ENCODE results near the gene PPP2R5E. TPM values are rescaled to one million over a fixed set of nuclear protein-coding genes. Genes with fewer than 3 reads are reported as not detected.
A peak's percentile ranks its signal among the peaks of the same experiment; 100 is the strongest.

The PPP2R5E gene
- total RNA-seq, 4 donors from 2014 or later, result 10.5 to 45.2 (median 27.8) TPM

DNA sequence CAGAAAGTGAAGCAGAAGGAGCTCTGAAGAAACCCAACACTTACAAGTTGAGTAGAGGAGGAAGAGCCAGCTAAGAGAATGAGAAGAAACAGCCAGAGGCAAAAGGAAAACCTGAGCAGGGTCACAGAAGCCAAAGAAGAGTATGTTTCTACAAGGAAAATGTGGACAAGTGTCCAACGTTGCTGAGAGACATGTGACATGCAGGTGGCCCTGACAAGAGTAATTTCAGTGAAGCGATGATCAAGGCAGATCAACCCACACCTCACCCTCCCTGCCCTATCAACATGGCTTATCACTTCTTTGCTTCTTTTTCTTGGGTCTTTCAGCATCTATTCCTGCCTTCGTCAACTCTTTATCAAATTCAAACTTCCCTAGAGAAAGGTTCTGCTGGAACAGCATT lies 68.3 kb downstream of the PPP2R5E start:
- no peak overlapping the region for H3K27ac ChIP-seq
- TF ChIP-seq POLR2AphosphoS5 (IDR thresholded peaks at IDR 0.05), result no peak
- TF ChIP-seq, protein P1, sequence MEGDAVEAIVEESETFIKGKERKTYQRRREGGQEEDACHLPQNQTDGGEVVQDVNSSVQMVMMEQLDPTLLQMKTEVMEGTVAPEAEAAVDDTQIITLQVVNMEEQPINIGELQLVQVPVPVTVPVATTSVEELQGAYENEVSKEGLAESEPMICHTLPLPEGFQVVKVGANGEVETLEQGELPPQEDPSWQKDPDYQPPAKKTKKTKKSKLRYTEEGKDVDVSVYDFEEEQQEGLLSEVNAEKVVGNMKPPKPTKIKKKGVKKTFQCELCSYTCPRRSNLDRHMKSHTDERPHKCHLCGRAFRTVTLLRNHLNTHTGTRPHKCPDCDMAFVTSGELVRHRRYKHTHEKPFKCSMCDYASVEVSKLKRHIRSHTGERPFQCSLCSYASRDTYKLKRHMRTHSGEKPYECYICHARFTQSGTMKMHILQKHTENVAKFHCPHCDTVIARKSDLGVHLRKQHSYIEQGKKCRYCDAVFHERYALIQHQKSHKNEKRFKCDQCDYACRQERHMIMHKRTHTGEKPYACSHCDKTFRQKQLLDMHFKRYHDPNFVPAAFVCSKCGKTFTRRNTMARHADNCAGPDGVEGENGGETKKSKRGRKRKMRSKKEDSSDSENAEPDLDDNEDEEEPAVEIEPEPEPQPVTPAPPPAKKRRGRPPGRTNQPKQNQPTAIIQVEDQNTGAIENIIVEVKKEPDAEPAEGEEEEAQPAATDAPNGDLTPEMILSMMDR (IDR thresholded peaks at IDR 0.05), result no peak
- TF ChIP-seq POLR2A (IDR thresholded peaks at IDR 0.05), result no peak
- TF ChIP-seq EP300 (IDR thresholded peaks at IDR 0.05; ENCODE audit: low read depth), result no peak
- no peak overlapping the region for H3K4me3 ChIP-seq
- DNase-seq, result no peak
- no peaks in the 10 kb centered on the region for H3K9me3 ChIP-seq
- intact Hi-C loops (cut with DNase I; ENCODE audit: low total_unique reads), result no loop called here
- H3K27me3 ChIP-seq, result no peaks in the 10 kb centered on the region
- WGBS, 2 donors (ENCODE audit: low coverage in 1 of 2), result 89 to 96% methylated on average over 3 of the region's 3 CpGs
- peaks cover 12 to 81% (median 32%) of the 10 kb centered on the region in 4 donors for H3K4me1 ChIP-seq
- H3K36me3 ChIP-seq, result no peaks in the 10 kb centered on the region
- in situ Hi-C loops (cut with MboI; ENCODE audit: low pct_ligation_motif_present in 1 of 4, low pct_unique_long_range_greater_than_20kb in 1 of 4, low sequenced_read_pairs in 3 of 4), result no loop called here

DNA sequence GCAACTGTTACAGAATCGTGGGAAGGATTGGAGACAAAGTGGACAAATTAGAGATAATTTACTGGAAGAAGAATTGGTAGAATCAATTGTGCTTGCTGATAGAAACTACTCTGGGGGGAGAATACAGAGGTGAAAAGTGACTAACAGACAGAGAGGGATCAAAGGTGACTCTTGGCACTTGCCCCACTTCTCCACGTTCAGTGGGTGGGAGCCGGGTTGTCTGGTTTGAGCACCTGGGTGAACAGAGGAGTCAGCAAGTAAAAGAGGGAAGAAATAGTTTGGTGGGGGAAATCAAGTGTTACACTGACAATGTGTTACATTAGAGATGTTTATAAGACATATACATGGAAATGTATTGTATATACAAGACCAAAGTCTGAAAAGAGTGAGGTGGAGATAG lies 69.1 kb downstream of the PPP2R5E start:
- intact Hi-C loops (cut with DNase I; ENCODE audit: low total_unique reads) (no loop called here), in situ Hi-C loops (cut with MboI; ENCODE audit: low pct_ligation_motif_present in 1 of 4, low pct_unique_long_range_greater_than_20kb in 1 of 4, low sequenced_read_pairs in 3 of 4) (no loop called here)
- 78 to 81% methylated on average over 3 of the region's 3 CpGs for WGBS, 2 donors (ENCODE audit: low coverage in 1 of 2)
- no peaks in the 10 kb centered on the region for H3K36me3 ChIP-seq
- DNase-seq, result no peak
- no peak overlapping the region for H3K4me3 ChIP-seq
- H3K9me3 ChIP-seq, result no peaks in the 10 kb centered on the region
- no peak overlapping the region for H3K27ac ChIP-seq
- TF ChIP-seq POLR2AphosphoS5 (IDR thresholded peaks at IDR 0.05), result no peak
- TF ChIP-seq EP300 (IDR thresholded peaks at IDR 0.05; ENCODE audit: low read depth), result no peak
- TF ChIP-seq, protein P1 (IDR thresholded peaks at IDR 0.05), result no peak
- no peak for TF ChIP-seq POLR2A (IDR thresholded peaks at IDR 0.05)
- H3K4me1 ChIP-seq, result peaks cover 12 to 79% (median 31%) of the 10 kb centered on the region in 4 donors
- H3K27me3 ChIP-seq, result no peaks in the 10 kb centered on the region

DNA sequence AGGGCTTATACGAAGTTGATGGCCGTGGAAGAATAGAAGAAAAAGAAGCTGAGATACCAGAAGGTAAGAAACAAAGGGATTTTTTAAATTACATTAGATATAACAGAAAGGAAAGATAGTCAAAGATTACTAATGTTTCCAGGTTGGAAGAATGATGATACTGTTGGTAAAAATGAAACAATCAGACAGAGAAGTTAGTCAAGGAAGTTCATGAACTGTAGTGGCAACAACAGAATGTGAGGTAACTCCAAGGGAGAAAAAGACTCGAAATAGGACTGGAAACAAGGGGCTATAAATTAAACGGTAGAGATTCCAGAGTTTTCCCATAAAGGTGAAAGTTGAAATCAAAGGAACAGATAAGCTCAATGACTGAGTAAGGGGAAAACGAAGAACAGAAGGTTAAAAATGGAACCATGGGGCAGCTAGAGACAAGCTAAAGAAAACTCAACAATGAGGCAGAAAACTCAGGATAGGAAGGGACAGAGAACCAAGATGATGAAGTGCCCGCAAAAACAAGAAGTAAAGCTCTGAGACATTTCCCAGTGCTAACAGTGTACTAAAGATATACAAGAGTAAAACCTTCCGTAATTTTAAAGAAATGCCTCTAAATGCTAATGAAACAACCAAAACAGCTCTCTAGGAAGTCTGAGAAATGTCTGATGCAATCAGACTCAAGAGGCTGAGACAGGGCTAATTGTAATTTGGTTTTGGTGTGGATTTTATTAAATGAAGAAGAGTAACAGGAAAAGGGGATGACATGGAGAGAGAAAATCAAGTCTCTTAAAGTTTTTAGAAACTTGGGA lies 70.0 kb downstream of the PPP2R5E start:
- Histone ChIP-seq H3K9me3 (no peaks in the 10 kb centered on the region), H3K4me3 (no peak overlapping the region), H3K4me1 (peaks cover 13 to 79% (median 28%) of the 10 kb centered on the region in 4 donors), H3K36me3 (no peaks in the 10 kb centered on the region), H3K27ac (peak overlapping the region in 1 of 4 donors; percentile 14), H3K27me3 (no peaks in the 10 kb centered on the region)
- WGBS, 2 donors (ENCODE audit: low coverage in 1 of 2), result 62 to 73% methylated on average over 7 of the region's 7 CpGs
- in situ Hi-C loops (cut with MboI; ENCODE audit: low pct_ligation_motif_present in 1 of 4, low pct_unique_long_range_greater_than_20kb in 1 of 4, low sequenced_read_pairs in 3 of 4), result no loop called here
- no peak for DNase-seq
- TF ChIP-seq EP300 (IDR thresholded peaks at IDR 0.05; ENCODE audit: low read depth) (no peak), POLR2AphosphoS5 (IDR thresholded peaks at IDR 0.05) (no peak), POLR2A (IDR thresholded peaks at IDR 0.05) (no peak)
- TF ChIP-seq, protein P1 (IDR thresholded peaks at IDR 0.05), result no peak
- intact Hi-C loops (cut with DNase I; ENCODE audit: low total_unique reads), result no loop called here

DNA sequence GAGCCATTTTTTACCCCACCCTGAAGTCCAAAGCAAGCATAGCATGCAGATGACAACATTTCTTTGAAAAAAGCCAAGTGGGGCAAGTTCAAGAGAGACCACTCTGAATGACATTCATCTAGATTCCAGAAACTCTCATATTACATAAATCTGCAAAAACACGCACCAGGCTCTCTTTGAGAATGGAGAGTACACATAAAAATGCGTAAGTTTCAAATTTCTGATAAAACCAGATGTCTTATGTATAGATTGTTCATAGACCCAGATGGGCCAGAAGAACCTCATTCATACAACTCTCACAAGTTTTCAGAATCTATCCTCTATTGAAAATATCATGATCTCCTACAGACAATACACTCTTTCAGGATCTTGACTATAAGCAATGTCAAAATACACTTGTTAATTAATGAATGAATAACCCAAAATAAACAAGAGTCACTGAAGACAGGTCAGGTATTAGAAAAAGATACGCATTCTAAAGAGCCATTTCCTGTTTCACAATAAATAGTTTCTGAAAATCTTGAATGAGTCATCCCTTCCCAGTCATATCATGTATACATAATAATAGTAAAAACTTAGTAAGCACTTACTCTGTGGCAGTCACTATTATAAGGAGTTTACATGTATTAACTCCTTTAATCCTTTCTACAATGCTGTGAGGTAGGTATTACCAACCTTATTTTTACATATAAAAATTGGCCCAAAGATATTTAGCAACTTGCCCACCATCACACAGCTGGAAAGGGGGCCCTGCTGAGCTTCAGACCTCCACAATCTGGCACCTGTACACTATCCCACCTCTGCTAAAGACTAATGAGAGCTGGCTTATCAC lies 72.0 kb downstream of the PPP2R5E start:
- intact Hi-C loops (cut with DNase I; ENCODE audit: low total_unique reads), result no loop called here
- Histone ChIP-seq H3K9me3 (no peaks in the 10 kb centered on the region), H3K27ac (peak overlapping the region in 1 of 4 donors; percentile 35), H3K4me1 (peaks cover 12 to 76% (median 23%) of the 10 kb centered on the region in 4 donors), H3K36me3 (no peaks in the 10 kb centered on the region), H3K27me3 (no peaks in the 10 kb centered on the region), H3K4me3 (no peak overlapping the region)
- TF ChIP-seq, protein P1 (IDR thresholded peaks at IDR 0.05), result no peak
- peak in 1 of 3 donors; percentile 11 for TF ChIP-seq POLR2AphosphoS5 (IDR thresholded peaks at IDR 0.05)
- WGBS, 2 donors (ENCODE audit: low coverage in 1 of 2), result 61 to 63% methylated on average over 3 of the region's 3 CpGs
- in situ Hi-C loops (cut with MboI; ENCODE audit: low pct_ligation_motif_present in 1 of 4, low pct_unique_long_range_greater_than_20kb in 1 of 4, low sequenced_read_pairs in 3 of 4), result no loop called here
- DNase-seq, result no peak

Data from transverse colon (tissue), 4 donors.